Measurements from ENCODE around the gene TBXA2R.

TBXA2R gene

DNA sequence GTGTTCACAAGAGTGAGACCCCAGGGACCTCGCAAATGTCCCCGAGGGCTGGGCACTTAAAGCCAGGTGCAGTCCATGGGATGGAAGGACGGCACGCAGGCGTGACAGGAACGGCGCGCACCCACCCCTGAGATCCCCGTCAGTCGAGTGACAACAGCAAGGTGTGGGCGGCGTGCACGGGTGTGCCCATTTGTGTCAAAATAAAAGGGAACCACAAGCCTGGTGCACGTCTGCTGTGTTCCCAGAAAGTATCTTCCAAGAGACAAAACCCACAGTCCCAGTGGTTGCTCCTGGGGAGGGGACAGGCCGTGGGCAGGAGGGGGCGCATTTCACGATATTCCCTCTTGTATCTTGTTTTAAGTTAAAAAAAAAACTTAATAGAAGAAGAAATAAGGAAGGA lies 35.6 kb upstream of the TBXA2R start:
- no peak overlapping the region for H3K4me3 ChIP-seq (ENCODE audit: low read length)
- TF ChIP-seq, protein P1, sequence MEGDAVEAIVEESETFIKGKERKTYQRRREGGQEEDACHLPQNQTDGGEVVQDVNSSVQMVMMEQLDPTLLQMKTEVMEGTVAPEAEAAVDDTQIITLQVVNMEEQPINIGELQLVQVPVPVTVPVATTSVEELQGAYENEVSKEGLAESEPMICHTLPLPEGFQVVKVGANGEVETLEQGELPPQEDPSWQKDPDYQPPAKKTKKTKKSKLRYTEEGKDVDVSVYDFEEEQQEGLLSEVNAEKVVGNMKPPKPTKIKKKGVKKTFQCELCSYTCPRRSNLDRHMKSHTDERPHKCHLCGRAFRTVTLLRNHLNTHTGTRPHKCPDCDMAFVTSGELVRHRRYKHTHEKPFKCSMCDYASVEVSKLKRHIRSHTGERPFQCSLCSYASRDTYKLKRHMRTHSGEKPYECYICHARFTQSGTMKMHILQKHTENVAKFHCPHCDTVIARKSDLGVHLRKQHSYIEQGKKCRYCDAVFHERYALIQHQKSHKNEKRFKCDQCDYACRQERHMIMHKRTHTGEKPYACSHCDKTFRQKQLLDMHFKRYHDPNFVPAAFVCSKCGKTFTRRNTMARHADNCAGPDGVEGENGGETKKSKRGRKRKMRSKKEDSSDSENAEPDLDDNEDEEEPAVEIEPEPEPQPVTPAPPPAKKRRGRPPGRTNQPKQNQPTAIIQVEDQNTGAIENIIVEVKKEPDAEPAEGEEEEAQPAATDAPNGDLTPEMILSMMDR (IDR thresholded peaks at IDR 0.05; ENCODE audit: low read length), result no peak
- TF ChIP-seq EZH2phosphoT487 (IDR thresholded peaks at IDR 0.05; ENCODE audit: low read length) (no peak), EZH2 (optimal IDR thresholded peaks at IDR 0.05; ENCODE audit: low read depth, low read length) (no peak)
- H3K27me3 ChIP-seq (replicated peaks; ENCODE audit: insufficient read depth, low read length), result no peaks in the 10 kb centered on the region
- no peak overlapping the region for H3K27ac ChIP-seq (ENCODE audit: low read length)
- H3K9me3 ChIP-seq (replicated peaks; ENCODE audit: insufficient read depth, low read length), result no peaks in the 10 kb centered on the region
- H3K36me3 ChIP-seq (replicated peaks; ENCODE audit: insufficient read depth, low read length), result no peaks in the 10 kb centered on the region
- no peak overlapping the region for H2AFZ ChIP-seq (ENCODE audit: low read length)
- no peak overlapping the region for H3K9ac ChIP-seq (ENCODE audit: low read length)
- H3K4me2 ChIP-seq (ENCODE audit: low read depth, low read length), result no peak overlapping the region
- H3K79me2 ChIP-seq (ENCODE audit: low read length), result no peaks in the 10 kb centered on the region
- no peaks in the 10 kb centered on the region for H3K4me1 ChIP-seq (ENCODE audit: low read length)
- H3K9me2 ChIP-seq (replicated peaks; ENCODE audit: insufficient read depth, low read length), result no peaks in the 10 kb centered on the region
- no peaks in the 10 kb centered on the region for H3F3A ChIP-seq (ENCODE audit: insufficient read depth, low read length)
- DNase-seq, result no peak
- H4K20me1 ChIP-seq (ENCODE audit: insufficient read depth, low read length), result no peaks in the 10 kb centered on the region

DNA sequence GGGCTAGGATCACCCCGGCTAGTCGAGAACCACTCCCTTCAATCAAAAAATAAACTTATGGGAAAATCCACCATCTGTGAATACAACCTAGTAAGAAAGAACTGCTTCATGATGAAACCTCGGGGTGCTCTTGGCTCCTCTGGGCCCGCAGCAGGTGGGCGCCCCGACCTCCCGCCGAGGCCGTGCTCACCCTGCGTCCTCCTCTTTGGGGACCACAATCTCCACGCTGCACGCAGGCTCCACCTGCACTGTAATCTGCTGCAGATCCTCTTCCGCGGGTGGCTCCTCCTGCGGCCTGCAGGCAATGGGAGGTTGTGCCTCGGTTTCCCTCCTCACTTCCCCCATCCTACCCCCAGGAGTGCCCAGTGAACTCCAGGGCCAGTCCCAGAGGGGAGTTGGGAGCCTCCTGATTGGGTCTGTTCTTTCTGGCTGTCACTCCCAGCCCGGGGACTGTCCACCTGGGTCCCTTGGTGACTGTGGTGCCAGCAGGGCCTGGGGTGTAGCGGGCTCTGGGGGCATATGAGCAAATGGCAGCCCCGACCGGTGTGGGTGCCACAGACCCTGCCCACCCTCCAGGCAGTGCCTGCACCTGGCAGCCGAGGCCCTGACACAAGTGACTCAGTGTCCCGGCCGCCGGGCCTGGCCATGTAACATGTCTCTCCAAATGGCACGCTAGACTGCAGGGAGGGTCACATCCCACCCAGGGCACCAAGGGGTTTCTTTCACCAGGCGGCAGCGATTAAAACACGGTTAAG lies 35.0 kb upstream of the TBXA2R start:
- Histone ChIP-seq H3K36me3 (replicated peaks; ENCODE audit: insufficient read depth, low read length) (no peaks in the 10 kb centered on the region), H3K4me3 (ENCODE audit: low read length) (no peak overlapping the region)

GRCh38 chr19:3639479-3639878 lies 32.8 kb upstream of the TBXA2R start:
- H3F3A ChIP-seq (ENCODE audit: insufficient read depth, low read length), result no peaks in the 10 kb centered on the region
- H3K9me2 ChIP-seq (replicated peaks; ENCODE audit: insufficient read depth, low read length), result no peaks in the 10 kb centered on the region
- no peaks in the 10 kb centered on the region for H3K36me3 ChIP-seq (replicated peaks; ENCODE audit: insufficient read depth, low read length)
- no peaks in the 10 kb centered on the region for H3K9me3 ChIP-seq (replicated peaks; ENCODE audit: insufficient read depth, low read length)
- H3K27me3 ChIP-seq (replicated peaks; ENCODE audit: insufficient read depth, low read length), result no peaks in the 10 kb centered on the region
- no peak overlapping the region for H2AFZ ChIP-seq (ENCODE audit: low read length)
- TF ChIP-seq, protein P1 (IDR thresholded peaks at IDR 0.05; ENCODE audit: low read length), result no peak
- TF ChIP-seq EZH2 (optimal IDR thresholded peaks at IDR 0.05; ENCODE audit: low read depth, low read length), result no peak
- H3K9ac ChIP-seq (ENCODE audit: low read length), result no peak overlapping the region
- no peak for DNase-seq
- H3K27ac ChIP-seq (ENCODE audit: low read length), result no peak overlapping the region
- no peaks in the 10 kb centered on the region for H3K4me1 ChIP-seq (ENCODE audit: low read length)
- no peak overlapping the region for H3K4me3 ChIP-seq (ENCODE audit: low read length)
- H3K4me2 ChIP-seq (ENCODE audit: low read depth, low read length), result no peak overlapping the region
- H3K79me2 ChIP-seq (ENCODE audit: low read length), result no peaks in the 10 kb centered on the region
- H4K20me1 ChIP-seq (ENCODE audit: insufficient read depth, low read length), result no peaks in the 10 kb centered on the region

More for the DNA sequence above, 35.0 kb upstream of the TBXA2R start:
- H3F3A ChIP-seq (ENCODE audit: insufficient read depth, low read length), result no peaks in the 10 kb centered on the region
- no peaks in the 10 kb centered on the region for H3K9me2 ChIP-seq (replicated peaks; ENCODE audit: insufficient read depth, low read length)
- H3K27ac ChIP-seq (ENCODE audit: low read length), result no peak overlapping the region
- no peaks in the 10 kb centered on the region for H3K79me2 ChIP-seq (ENCODE audit: low read length)
- no peaks in the 10 kb centered on the region for H4K20me1 ChIP-seq (ENCODE audit: insufficient read depth, low read length)
- no peaks in the 10 kb centered on the region for H3K9me3 ChIP-seq (replicated peaks; ENCODE audit: insufficient read depth, low read length)
- no peak for DNase-seq
- no peaks in the 10 kb centered on the region for H3K27me3 ChIP-seq (replicated peaks; ENCODE audit: insufficient read depth, low read length)
- H3K9ac ChIP-seq (ENCODE audit: low read length), result no peak overlapping the region
- no peak overlapping the region for H3K4me2 ChIP-seq (ENCODE audit: low read depth, low read length)
- no peak for TF ChIP-seq EZH2 (optimal IDR thresholded peaks at IDR 0.05; ENCODE audit: low read depth, low read length)
- TF ChIP-seq EZH2phosphoT487 (IDR thresholded peaks at IDR 0.05; ENCODE audit: low read length), result no peak
- TF ChIP-seq, protein P1 (IDR thresholded peaks at IDR 0.05; ENCODE audit: low read length), result no peak
- no peak overlapping the region for H2AFZ ChIP-seq (ENCODE audit: low read length)
- no peaks in the 10 kb centered on the region for H3K4me1 ChIP-seq (ENCODE audit: low read length)
